Measurements from ENCODE around the gene SERPINB5.

Gene SERPINB5

GRCh38 chr18:63520053-63520685 is 43.4 kb downstream of the SERPINB5 start:
- no peak for DNase-seq (ENCODE audit: low spot score)
- no peak for TF ChIP-seq CTCF (IDR thresholded peaks at IDR 0.05; ENCODE audit: extremely low read depth, missing control alignments)

GRCh38 chr18:63523660-63524059 is 46.9 kb downstream of the SERPINB5 start:
- TF ChIP-seq CTCF (IDR thresholded peaks at IDR 0.05; ENCODE audit: extremely low read depth, missing control alignments): no peak
- DNase-seq (ENCODE audit: low spot score): no peak

- DNase-seq (ENCODE audit: low spot score): no peak
- TF ChIP-seq CTCF (IDR thresholded peaks at IDR 0.05; ENCODE audit: extremely low read depth, missing control alignments): no peak
Observed at GRCh38 chr18:63527251-63527650, 50.5 kb downstream of the SERPINB5 start.

GRCh38 chr18:63528863-63529492 is 52.2 kb downstream of the SERPINB5 start:
- no peak for TF ChIP-seq CTCF (IDR thresholded peaks at IDR 0.05; ENCODE audit: extremely low read depth, missing control alignments)
- no peak for DNase-seq (ENCODE audit: low spot score)

GRCh38 chr18:63532471-63532870 is 55.7 kb downstream of the SERPINB5 start:
- no peak for DNase-seq (ENCODE audit: low spot score)
- no peak for TF ChIP-seq CTCF (IDR thresholded peaks at IDR 0.05; ENCODE audit: extremely low read depth, missing control alignments)

- TF ChIP-seq CTCF (IDR thresholded peaks at IDR 0.05; ENCODE audit: extremely low read depth, missing control alignments): no peak
- DNase-seq (ENCODE audit: low spot score): no peak
Observed at GRCh38 chr18:63534615-63535014, 57.9 kb downstream of the SERPINB5 start.

- no peak for TF ChIP-seq CTCF (IDR thresholded peaks at IDR 0.05; ENCODE audit: extremely low read depth, missing control alignments)
- DNase-seq (ENCODE audit: low spot score): no peak
Observed at GRCh38 chr18:63539904-63540510, 63.2 kb downstream of the SERPINB5 start.

Measured in GM20000 (cell line).